HG02571 (cell line): ENCODE measurements around the gene CCDC91.

Source experiments
- ATAC-seq: cut with Tn5 transposase; IDR thresholded peaks from one replicate; pipeline ENCODE4 v1.9.1; 2021; ENCODE audit warnings: mild to moderate bottlenecking, moderate library complexity; ENCODE audit not compliant: unreplicated experiment

The CCDC91 gene

DNA sequence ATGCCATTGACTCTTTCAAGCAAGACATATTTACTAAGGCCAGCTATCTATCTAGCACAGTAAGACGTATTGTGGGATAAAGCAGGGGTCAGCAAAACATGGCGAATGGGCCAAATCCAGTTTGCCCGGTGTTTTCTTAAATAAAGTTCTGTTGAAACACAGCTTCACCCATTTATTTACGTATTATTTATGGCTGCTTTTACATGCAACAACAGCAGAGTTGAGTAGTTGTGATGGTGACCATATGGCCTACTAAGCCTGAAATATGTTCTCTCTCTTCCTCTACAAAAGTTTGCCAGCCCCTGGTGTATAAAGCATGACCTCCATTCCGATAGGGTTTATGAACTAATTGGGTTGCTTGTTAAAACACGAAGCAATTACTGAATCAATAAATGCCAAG lies 322.1 kb downstream of the CCDC91 start:
- ATAC-seq: no peak

DNA sequence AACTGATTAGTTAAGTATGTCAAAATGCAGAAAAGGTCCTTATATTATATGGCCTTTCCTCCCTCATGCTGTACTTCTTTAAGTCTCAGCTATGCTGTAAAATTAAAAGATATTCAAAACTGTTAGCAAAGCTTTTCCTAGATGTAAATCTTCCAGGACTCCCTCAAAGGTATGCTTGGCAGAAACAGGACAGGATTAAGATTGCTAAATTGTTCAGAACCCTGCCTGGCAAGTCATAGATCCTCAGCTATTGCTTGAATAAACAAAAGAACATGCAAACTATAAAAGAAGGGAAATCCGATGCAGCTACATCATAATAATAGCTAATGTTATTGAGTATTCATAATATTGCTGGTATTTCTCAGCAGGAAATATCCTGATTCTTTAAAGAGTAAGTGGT lies 322.6 kb downstream of the CCDC91 start:
- ATAC-seq: no peak

DNA sequence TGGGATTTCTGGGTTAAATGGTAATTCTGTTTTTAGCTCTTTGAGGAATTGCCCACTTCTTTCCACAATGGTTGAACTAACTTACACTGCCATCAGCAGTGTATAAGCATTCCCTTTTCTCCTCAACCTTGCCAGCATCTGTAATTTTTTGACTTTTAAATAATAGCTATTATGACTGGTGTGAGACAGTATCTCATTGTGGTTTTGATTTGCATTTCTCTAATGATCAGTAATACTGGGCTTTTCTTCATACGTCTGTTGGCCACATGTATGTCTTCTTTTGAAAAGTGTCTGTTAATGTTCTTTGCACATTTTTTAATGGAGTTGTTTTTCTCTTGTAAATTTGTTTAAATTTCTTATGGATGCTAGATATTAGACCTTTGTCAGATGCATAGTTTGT lies 323.7 kb downstream of the CCDC91 start:
- no peak for ATAC-seq

DNA sequence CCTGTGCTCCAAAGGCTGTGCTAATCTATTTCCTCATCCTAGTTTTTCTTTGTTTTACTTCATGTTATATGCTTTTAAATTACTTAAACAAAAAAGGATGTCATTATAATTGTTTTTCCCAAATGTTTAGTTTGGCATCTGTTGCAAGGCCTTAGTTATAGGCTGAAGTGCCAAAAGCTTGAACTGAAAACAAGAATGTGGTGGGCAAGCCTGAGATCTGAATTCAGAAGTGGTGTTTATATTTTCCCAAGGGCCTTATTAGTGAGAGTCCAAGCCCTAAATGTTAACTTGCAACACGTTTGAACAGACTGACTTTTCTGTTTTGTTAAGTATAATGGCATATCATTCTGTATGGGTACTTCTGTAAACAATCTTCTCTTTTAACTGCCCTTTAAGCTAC lies 326.8 kb downstream of the CCDC91 start:
- ATAC-seq: no peak

DNA sequence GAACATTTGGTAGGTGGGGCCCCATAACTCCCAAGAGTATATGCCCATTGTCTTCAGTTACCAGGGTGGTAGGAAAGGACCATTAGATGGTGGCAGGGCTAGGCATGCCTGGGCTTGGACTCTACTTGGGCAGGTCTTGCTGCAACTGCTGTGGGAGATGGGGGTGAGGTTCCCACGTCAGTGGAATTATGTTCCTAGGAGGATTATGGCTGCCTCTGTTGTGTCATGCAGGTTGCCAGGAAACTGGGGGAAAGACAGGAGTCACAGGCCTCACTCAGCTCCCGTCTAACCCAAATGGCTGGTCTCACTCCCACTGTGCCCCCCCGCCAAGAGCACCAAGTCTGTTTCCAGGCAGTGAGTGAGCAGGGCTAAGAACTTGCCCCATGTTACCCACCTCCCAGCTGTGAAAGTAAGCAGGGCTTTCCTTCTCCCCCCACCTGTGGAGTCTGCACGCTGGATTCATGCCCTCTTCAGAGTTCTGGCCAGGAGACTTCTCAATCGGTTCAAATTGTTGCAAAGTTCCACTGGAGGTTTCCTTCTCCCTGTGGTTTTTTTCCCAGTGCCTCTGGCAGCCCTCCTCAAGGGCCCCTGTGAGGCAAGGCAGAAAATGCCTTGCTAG lies 337.5 kb downstream of the CCDC91 start:
- ATAC-seq: no peak

DNA sequence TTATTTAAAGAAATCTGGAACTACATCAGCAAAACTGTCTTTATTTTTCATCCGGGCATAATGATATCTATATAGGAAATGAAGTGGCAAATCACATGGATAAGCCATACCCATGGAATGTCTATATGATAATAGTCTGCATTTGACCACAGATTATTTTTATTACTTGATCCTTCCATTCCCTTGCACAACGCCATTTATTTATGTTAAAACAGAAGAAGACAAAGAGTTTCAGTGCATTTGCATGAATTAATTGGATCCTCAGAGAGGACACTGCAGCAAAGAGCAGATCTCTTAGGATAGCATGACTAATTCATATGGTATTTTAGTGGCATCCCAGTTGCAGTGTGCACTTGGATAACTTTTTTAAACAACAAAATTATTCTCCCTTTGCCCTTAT lies 345.0 kb downstream of the CCDC91 start:
- ATAC-seq: no peak

DNA sequence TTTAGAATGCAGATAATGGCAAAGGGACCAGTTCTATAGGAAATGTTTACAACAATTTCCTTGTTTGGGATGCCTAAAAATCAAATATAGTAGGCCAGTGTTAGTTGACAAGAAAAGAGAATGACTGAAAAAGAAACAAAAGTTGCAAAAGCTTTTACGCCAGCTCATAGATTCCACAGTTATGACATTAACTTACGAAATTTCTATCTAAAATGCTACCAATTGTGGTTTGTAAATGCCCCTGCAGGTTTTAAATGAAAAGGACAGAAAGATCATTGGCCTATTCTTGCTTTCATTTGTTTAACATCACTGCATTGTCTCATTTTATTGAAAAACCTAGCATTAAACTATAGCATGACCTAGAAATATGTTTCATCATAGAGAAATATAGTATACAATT lies 345.8 kb downstream of the CCDC91 start:
- ATAC-seq: no peak

DNA sequence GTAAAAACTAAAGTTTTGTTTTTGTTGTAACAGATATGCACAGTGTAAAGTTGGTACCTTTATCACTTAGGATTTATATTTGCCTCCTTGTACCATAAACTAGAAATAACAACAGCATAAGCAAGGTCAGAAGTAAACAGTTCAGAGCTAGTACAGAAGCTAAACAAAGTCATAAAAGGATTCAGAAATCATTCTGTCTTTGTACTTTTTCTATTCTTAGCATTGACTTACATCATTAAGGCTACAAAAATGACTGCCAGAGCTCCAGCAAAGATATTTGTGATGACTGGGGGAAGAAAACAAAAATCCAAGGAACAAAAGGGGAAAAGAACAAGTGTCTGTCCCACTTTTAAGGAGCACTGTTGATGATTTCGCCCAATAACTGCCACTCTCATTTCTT lies 347.2 kb downstream of the CCDC91 start:
- ATAC-seq: no peak

DNA sequence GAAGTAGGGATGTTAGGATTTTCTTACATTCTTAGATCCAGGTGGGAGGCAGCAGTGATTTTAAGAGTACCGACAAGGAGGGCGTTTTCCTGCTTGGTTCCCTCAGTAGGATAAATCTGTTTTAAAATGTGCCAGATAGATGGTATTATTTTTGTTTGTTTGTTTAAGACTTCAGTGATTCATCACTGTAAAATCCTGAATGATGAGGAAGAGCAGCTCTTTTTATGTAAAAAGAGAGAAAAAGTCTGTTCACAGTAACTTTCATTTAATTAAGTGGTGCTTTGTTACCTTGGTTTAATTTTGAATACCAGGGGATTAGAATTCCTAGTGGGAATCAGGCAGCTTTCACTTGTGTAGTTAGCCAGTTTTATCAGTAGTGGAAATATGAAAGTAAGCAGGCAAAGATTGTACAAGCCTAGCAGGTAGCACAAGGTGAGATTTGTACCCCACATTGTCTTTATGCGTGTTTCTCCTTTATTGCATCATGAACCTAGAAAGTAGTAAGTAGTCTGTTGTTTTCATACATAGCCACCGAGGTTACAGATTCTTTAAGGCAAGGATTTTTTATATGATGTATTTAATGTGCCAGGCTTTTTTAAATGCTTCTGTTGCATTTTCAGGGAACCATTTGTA lies 349.6 kb downstream of the CCDC91 start:
- ATAC-seq: no peak

DNA sequence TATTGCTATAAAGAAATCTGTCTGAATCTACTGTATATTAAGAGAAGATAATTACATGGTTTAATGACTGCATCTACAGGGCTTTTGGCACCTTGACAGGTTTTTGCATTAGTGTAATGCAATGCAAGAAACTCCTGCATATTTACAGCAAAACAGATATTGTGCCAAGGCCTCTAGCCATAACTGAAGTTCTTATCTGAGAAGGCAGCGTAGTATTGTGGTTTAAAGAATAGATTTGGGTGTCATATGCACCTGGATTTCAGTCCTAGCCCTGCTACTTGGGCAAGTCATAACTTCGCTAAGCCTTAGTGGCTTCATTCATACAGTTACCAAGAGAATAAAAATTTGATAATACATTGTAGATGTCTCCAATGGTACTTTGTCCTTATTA lies 350.1 kb downstream of the CCDC91 start:
- ATAC-seq: no peak

DNA sequence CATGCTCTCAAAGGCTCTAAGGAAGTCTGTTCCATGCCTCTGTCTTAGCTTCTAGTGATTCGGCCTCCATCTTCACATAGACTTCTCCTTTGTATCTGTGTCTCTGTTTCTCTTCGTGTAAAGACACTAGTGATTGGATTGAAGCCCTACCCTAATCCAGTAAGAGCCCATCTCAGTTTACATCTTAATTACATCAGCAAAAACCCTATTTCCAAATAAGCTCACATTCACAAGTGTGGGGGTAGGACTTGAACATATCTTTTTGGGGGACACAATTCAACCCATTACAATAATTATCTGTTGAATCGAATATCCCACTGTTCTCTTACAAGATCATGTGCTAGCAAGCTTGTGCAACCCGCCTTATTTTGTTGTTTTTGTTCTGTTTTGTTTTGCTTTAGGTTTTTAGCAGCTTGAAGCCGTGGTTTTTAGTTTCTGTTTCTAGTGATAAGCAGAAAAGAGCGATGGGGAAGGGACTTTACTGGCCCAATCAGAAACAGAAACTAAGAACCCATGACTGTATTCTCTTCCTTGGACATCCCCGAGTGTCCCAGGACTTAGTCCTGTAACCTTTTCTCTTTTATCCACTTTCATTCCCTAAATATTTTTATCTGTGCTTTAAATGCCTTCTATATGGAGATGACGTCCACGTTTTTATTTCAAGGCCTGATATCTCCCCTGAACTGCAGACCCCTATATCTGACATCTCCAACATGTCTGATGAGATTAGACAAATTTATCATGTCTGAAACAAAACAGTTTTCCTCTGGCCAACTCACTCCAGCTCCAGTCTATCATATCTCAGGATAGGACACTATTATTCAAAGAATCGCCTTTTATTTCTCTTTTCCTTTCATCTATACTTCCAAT lies 353.0 kb downstream of the CCDC91 start:
- ATAC-seq: peak; percentile 83

DNA sequence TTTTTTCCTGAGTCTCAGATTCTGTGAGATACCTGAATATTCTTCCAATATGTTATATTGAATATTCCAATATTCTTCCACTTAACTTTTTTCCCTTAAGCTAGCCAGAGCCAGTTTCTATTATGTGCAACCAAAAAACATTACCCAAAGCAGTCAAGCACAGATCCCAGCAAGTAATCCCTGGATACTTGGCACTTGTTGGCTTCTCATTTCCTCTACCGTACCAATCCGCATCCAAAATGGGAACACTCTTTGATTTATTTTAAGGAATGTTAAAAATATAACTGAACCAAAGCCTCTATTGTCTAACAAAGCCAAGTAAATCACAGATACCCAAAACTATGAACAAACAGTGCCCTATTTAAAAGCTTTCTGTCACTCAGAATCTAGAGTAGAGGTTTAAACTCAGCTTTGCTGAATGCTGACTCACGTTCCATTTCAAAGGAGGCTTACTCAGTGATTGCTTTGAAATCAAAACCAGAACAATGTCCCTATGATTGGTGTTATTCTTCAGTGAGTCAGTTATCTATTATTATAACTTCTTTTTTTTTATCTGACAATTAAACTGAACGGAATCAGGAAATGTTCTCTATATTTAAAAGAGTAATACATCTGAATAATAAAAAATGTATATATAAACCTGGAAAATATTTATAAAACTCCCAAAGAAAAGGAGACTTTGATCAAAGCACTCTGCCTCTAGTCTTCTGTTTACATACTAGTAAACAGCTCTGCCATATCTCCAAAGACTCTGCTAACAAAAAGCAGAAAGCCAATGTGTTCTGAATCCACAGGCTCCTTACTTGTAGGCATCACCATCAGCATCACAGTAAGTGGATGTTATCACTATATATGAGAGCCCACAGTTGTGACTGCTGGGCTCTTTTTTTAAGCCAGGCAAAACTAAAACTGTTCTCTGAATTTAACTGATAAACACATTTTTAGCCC lies 360.8 kb downstream of the CCDC91 start:
- no peak for ATAC-seq

DNA sequence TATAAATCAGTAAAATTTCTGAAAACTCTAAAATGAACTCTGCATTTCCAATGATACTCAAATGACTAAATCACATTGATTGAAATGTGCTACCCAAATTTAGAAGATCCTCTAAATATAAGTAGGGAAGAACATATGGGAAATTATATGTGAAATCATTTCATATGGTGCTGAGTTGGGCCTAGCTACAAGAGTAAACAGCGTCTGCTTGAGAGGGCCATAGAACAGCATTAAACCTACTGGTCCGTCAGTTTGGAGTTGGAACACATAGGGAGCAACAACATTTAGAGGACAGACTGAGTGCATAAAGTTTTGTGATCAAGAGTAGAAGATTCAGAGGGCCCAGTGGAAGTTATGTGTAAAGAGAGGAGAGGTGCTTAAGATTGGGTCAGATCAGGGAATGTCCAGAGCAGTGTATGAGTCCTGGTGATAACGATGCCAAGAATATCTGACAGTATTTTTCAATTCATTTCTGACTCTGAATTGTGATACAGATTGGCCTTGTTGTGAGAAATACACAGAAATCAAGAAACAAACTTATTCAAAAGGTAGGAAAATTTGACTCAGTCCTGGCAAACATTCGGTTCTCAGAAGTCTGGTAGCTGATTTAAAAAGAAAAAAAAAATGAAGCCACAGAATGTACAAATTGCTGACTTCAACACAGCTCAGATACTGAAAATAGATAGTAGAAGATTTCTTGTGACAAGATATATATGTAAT lies 362.2 kb downstream of the CCDC91 start:
- no peak for ATAC-seq

DNA sequence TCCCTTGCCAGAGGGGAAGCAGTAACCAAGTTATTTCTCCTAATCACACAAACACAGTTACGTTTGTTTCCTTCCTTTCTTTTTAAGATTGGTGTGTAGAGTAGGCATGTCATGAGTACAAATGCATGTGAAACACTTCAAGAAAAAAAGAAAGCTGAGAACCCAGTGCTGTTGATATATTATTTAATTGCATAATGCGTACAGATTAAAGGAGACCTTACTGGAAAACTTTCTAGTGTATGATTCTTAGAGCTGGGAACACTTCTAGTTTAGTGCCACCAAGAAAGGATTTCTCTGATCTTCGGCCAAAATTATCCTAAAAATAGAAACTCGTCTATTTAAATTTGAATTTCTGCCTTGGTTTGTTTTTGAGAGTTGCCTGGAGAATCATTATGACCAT lies 365.5 kb downstream of the CCDC91 start:
- no peak for ATAC-seq

DNA sequence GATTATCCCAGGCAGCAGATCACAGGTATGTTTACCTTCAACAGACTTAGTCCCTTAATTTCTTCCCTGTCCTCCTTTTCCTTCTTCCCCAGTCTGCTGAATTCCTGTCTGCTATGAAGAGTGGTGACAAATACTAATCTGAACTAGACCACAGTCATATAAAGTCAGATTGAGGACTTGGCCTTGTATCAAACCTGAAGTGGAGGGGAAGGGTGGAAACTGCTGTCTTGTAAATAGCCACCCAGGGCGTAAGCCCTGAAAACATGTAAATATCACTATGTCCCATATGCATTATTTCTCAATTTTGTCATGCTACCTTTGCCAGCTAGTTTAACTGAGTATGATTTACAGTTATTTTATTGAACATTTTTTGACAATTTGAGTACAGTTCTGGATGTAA lies 368.0 kb downstream of the CCDC91 start:
- no peak for ATAC-seq

DNA sequence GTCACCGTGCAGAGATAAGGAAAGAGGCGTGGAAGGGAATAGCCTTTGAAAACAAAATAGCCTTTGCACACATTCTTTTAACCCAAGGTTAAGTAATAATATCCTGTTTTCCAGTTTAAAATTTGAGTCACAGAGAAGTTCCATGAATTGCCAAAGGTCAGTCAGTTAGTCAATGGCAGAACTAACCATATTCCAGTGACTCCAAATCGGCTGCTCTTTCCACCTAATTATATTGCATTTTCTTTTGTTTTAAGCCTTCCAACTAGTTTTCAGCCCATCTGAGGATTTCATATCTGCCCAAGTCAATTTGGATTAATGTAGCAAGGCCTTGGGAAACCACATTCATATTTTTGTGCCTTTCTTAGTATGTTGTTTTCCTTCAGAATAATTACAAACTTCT lies 373.0 kb downstream of the CCDC91 start:
- no peak for ATAC-seq

DNA sequence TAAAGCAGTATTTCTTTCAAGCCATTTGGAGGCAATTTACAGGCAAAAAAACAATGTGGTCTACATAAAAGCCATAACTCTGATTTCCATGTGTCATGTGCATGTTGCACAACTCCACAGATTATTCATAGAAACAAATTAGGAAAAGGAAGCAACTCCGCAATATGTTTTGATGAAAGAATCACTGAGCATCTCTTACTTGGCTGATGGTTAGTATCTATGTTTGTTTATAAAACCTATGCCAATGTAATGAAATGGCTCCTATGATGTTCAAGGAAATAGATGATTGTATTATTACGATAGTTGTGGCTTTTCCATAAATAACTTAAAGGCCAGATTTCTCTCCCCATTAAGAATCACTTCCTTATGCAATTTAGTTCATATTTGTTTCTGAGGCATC lies 373.7 kb downstream of the CCDC91 start:
- no peak for ATAC-seq

DNA sequence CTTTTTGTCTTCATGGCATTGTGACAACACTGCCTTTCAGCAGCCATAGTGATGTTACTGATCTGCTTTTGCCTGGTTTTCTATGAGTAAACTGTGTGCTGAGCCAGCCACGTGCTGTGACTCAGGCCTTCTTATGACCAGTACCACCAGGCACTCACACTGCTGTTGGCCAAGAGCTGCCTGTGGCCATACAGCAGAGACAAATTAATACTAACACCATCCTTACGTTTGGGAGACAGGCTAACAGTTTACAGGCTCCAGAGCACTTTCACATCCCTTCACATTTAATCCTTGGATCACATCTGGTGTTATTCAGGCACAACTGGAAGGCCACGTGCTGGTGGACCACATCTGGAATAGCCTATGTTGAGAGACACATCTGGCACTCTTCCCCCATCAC lies 377.9 kb downstream of the CCDC91 start:
- ATAC-seq: no peak

DNA sequence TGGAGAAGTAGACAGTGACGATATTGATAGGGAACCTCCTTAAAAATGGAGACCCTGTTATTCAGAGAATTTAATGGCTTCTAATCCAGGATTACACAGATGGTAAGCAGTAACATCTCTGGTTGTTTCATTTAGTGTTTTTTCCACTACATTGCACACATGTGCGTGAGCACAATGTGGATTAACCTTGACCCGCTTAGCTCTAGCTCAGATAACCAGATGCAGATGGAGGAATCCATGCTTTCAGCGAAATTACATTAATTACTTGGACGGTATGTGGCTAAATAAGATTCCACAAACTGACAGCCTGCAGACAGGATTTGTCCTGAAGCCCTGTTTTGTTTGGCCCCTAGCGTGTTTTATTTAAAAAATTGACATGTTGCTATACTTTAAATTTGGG lies 378.4 kb downstream of the CCDC91 start:
- no peak for ATAC-seq

DNA sequence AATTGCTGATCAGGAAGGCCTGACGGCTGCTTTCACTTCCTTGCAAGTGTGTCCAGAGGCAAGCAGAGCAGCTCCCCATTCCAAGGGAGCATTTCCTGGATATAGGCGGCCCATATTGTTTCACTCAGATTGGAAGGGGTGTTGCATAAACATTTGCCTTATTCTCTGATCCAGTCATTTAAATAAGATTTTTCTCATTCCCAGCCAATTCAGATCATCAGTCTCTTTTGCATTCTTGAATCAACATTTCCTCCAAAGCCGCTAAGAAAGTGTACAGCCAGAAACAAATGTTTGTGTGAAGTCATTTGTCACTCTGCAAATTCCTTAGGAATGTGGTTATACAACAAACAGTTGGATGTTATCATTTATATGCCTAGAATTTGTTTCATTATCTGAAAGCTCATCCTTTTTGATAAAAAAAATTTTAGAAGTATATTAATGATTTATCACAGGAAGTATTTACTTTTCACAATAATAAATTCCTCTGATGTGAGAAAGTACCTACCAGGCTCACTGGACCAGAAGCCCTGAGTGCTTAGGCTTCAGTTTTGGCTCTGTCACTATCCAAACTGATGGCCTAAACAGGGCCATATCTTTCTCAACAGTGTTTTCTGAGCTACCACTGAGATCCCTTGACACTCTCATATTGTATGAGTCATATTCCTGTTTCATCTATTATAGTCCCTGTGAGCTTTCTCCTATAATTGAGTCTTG lies 379.6 kb downstream of the CCDC91 start:
- no peak for ATAC-seq
